Stimulated activated CD4-positive, alpha-beta T cell treated with anti-CD3 and anti-CD28 coated beads, Interleukin-4, amount 100 ng/mL, for 24 hours (primary cell): ENCODE data around the gene APBB2.

Source experiments
- DNase-seq: peaks from one replicate; pipeline ENCODE4 v3.0.0-alpha.2; 2020

APBB2 gene

DNA sequence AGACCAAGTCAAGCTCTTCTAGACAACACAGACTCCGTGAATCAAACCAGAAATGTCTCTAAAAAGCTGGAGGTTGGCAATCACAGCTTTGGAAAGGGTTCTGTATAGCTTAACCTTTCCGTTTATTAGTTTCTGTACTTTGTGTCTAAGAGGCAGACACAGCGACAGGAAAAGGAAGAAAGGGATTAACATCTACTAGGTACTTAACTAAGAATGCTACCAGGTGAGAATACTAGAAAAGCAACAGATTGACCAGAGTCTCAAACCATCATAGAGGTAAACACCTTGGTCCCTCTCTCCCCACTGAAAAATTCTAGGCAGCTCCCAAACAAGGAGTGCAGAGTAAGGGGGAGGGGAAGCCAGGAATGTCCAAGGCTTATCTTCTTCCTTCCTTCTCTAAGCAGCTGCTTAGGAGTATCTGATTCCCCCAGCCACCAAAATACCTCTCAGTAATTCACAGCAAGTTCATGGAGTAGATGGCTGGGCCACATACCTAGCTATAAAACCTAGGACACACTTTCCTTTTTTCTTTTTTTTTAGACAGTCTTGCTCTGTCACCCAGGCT is 80.8 kb downstream of the APBB2 start:
- no peak for DNase-seq

DNA sequence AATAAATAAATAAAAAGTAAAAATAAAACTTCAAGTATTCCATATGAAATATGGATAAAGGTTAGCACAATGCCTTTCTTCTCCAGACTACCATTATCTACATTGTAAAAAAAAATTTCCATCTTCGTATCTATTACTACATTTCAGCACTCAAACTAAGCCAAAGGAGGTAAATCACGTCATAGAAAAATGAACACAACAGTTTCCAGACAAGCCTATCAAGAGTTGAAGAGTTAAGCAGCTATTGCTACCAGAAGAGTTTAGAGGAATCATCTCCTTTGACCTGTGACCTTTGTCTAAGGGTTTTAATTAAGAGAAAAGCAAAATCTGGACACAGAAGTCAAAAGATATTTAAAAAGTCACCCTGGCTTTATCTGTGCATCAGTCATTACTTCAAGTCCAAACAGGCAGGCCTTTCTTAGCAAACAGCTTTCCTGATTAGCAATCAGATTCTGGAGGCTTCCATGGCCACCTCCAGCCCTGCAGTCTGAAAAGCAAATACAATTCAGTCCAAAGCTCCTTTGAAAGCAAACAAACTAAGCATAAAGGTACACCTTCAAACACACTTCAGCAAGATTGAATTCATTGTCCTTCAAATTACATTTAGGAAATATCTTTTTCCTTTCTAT is 82.2 kb downstream of the APBB2 start:
- DNase-seq, result no peak

- no peak for DNase-seq
Observed at GRCh38 chr4:41129936-41130440, 84.4 kb downstream of the APBB2 start.

DNA sequence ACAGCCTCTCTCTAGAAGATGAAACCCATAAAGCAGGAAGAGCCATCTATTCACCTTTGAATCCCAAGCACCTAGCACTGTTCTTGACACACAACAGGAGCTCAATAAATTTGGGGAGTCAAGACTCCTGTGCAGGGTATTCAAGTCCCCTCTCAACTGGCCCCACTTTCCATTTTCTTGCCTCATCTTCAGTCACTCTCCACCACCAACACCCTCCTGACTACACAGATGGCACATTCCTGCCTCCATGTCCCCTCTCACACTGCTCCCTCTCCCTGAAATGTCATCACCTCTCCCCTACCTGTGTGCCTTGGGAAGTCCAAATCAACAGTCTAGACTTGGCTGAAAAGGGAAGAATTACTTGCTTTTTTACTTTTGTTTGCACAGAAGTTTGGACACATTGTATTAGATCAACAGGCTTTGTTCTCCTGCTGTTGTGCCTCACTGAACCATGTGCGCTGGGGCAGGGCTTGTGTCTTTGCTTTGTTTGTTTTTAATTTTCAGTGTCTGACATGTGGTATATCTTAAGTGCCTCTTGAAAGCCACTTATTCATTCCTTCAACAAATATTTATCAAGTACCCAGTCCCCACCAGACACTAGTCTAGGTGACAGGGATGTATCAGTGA is 85.1 kb downstream of the APBB2 start:
- DNase-seq, result no peak

DNA sequence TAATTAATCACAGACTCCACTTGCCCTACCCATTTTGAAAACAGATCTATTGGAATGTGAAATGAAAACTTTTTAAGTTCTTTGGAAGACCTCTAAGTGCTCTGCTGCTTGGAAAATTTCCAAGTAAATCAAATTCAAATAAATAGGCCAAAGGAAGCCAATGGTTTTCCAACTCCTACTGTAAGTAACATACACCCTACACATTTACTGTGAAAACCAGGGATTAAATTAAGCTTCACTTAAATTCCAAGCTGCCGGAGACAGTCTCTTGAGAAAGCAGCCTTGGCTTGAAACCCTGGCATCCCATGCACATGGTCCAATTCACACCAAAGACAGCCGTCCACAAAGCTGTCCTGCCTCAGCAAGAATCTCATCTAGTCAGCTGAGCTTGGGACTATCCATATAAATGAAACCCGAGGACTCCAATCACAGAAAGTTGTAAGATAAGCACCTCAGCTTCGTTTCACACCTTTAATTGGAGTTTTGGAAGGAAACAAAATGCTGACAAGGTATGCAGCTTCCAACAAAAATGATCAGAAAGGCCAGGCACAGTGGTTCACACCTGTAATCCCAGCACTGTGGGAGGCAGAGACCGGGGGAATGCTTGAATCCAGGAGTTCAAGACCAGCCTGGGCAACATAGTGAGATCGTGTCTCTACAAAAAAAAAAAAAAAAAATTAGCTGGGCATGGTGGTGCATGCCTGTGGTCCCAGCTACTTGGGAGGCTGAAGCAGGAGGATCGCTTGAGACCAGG is 88.6 kb downstream of the APBB2 start:
- no peak for DNase-seq

GRCh38 chr4:41124916-41125548 is 89.3 kb downstream of the APBB2 start:
- no peak for DNase-seq

GRCh38 chr4:41122775-41123174 is 91.6 kb downstream of the APBB2 start:
- no peak for DNase-seq

- DNase-seq, result no peak
Observed at GRCh38 chr4:41122309-41122708, 92.0 kb downstream of the APBB2 start.

DNA sequence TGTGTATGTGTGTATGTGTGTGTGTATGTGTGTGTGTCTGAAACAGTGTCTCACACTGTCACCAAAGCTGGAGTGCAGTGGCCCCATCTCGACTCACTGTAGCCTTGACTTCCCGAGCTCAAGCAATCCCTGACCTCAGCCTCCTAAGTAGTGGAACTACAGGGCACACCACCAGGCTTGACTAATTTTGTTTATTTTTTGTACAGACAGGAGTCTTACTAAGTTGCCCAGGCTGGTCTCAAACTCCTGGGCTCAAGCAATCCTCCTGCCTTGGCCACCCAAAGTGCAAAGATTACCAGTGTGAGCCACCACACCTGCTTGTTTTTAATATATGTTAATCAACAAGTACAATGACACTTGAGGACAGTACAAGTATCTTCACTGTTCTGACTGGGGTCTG is 92.4 kb downstream of the APBB2 start:
- no peak for DNase-seq

GRCh38 chr4:41120297-41121217 is 93.8 kb downstream of the APBB2 start:
- no peak for DNase-seq

- no peak for DNase-seq
Observed at GRCh38 chr4:41119867-41120295, 94.5 kb downstream of the APBB2 start.

DNA sequence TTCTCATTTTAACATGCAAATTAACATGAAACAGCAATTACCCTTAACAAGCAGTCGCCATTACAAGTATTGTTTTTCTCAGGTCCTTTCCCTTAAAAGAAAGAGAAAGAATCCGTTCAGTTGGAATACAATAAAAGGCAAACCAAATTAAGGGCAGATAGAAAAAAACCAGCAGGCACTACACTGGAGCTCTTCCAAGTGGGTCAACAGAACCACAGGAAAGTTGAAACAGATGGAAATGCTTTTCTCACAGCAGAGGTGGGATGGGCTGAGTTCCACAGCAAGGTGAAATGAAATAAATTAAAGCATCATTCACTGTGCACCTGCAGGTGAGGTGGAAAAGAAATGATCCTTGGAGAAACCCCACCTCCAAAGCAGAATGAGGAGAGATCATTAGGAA is 102.6 kb downstream of the APBB2 start:
- DNase-seq, result no peak

DNA sequence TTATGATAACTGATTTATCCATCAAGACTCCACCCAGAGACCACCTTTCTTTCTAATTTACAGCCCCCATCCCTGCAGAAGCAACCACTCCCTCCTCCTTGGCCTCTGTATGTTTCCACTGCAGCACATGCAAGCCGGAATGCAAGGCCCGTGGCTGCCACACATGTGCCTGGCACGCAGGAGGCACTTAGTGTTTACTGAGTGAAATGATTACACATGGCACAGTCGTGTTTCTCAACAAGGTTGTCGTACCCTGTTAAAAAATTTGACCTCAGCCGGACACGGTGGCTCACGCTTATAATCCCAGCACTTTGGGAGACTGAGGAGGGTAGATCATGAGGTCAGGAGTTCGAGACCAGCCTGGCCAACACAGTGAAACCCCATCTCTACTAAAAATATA is 104.3 kb downstream of the APBB2 start:
- DNase-seq, result no peak

DNA sequence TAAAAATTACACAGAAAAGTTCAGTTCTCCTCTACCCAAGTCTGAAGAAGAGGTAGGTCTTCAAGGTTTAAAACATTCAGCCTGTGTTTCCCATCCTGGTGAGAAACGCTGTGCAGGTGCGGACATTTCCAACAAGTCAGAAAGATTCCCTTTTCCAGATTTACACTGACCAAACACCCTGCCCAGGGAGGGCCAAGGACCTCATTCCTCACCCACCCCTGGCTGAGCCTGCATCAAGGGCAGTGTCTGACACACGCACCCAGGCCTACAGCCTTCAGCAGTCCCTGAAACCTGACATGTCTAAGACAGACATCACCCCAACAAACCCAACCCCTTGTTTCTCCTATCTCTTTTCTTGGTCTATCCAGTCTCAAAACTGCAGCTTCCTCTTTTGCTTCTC is 105.9 kb downstream of the APBB2 start:
- no peak for DNase-seq

DNA sequence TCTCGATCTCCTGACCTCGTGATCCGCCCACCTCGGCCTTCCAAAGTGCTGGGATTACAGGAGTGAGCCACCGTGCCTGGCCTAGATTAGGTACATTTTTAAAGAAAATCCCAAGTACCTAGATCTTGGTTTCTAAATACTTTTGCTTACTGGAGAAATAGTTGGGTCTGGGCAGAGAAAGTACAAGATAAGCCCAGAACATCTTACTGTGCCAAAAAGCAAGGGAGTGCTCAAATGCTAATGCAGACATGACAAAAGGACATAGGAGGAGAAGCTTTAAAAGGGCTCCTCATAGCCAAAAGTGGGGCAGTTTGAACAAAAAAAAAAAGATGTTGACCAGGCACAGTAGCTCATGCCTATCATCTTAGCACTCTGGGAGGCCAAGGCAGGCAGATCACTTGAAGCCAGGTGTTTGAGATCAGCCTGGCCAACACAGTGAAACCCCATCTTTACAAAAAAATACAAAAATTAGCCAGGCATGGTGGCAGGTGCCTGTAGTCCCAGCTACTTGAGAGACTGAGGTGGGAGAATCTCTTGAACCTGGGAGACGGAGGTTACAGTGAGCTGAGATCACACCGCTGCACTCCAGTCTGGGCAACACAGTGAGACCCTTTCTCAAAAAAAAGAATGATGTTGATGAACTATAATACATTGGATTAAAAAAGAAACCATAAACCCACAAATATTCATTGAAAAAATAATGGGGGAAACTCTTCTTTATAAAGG is 107.5 kb downstream of the APBB2 start:
- DNase-seq, result no peak

- DNase-seq, result no peak
Observed at GRCh38 chr4:41106081-41106480, 108.3 kb downstream of the APBB2 start.

- no peak for DNase-seq
Observed at GRCh38 chr4:41104155-41104554, 110.2 kb downstream of the APBB2 start.

DNA sequence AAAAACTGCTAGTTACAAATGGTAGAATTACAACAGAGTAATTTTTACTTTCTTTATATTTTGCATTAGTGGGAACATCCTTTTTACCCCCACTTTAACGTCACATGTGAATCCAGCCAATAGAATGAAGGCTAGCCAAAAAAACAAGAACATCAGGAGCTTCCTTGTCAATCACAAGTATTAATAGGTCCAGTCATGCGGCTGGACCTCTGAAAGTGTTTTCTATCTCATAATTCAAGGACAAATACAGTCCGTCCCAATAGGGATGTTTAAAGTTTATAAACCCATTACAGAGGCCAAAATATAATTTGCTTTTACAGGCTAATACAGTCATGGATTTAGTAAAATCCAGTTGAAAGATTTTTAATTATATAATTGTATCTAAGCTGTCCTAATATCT is 110.7 kb downstream of the APBB2 start:
- no peak for DNase-seq

DNA sequence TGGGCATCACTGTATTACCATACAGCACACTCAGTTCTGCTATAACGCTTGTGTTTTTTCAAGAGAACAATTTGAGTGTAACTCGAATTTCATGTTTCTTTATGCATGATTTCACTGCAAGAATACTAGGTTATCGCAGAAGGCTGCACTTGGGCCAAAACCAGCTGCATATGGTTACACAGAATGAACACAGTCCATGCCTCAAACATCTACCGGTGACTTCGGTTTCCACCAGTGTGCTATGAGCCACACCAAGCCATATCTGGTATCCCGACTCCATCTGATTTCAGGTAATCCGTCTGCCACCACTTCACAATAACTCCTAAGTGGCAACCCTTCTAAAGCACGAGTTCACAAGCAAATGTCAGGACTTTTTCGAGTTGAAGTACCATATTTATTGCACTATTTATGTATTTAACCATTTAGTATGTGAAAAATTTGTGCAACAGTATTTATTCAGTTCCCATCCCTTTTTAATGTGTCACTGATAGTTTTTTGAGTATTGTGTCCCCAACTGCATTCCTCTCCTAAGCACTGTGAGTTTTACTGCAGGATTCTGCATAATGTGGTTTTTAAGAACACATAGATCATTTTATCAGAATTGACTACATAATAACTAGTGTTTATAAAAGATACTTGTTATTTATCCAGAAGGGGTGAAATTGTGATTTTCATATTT is 111.8 kb downstream of the APBB2 start:
- no peak for DNase-seq

GRCh38 chr4:41098093-41099048 is 116.0 kb downstream of the APBB2 start:
- no peak for DNase-seq
